GM21528 (cell line): ENCODE data around the gene AP3B1.

Experiments used
- ATAC-seq: cut with Tn5 transposase; IDR thresholded peaks from one replicate; pipeline ENCODE4 v1.9.1; 2021; ENCODE audit warnings: mild to moderate bottlenecking, moderate library complexity; ENCODE audit not compliant: unreplicated experiment, low FRiP score

AP3B1 gene

GRCh38 chr5:78294248-78295034 is at the start of gene AP3B1:
Gene AP3B1, minus strand, starts transcription at chr5:78294698. Its CDS starts 119 bp downstream, at chr5:78294579.
- ATAC-seq: peak; percentile 86

- no peak for ATAC-seq
These were observed 46.9 kb upstream of the AP3B1 start for GRCh38 chr5:78341440-78341839.

GRCh38 chr5:78339617-78340436 is 45.3 kb upstream of the AP3B1 start:
- ATAC-seq: no peak

GRCh38 chr5:78336698-78337097 is 42.2 kb upstream of the AP3B1 start:
- no peak for ATAC-seq

- ATAC-seq: no peak
These were observed 41.5 kb upstream of the AP3B1 start for GRCh38 chr5:78335976-78336375.

GRCh38 chr5:78334811-78335210 is 40.3 kb upstream of the AP3B1 start:
- ATAC-seq: no peak

- ATAC-seq: no peak
These were observed 37.1 kb upstream of the AP3B1 start for GRCh38 chr5:78331523-78332080.

- no peak for ATAC-seq
These were observed 34.2 kb upstream of the AP3B1 start for GRCh38 chr5:78328585-78329173.

- ATAC-seq: no peak
These were observed 33.4 kb upstream of the AP3B1 start for GRCh38 chr5:78327761-78328510.

GRCh38 chr5:78326930-78327329 is 32.4 kb upstream of the AP3B1 start:
- no peak for ATAC-seq

GRCh38 chr5:78323241-78323640 is 28.7 kb upstream of the AP3B1 start:
- no peak for ATAC-seq

GRCh38 chr5:78320401-78320800 is 25.9 kb upstream of the AP3B1 start:
- ATAC-seq: no peak

GRCh38 chr5:78318337-78318736 is 23.8 kb upstream of the AP3B1 start:
- no peak for ATAC-seq

GRCh38 chr5:78317515-78317914 is 23.0 kb upstream of the AP3B1 start:
- ATAC-seq: no peak

- ATAC-seq: no peak
These were observed 14.2 kb upstream of the AP3B1 start for GRCh38 chr5:78308703-78309102.

- no peak for ATAC-seq
These were observed 6.1 kb upstream of the AP3B1 start for GRCh38 chr5:78300464-78301045.

GRCh38 chr5:78295035-78295961 is 800 bp upstream of the AP3B1 start:
- peak; percentile 16 for ATAC-seq

GRCh38 chr5:78293851-78294247 is 649 bp downstream of the AP3B1 start:
- ATAC-seq: no peak

GRCh38 chr5:78291687-78292086 is 2.8 kb downstream of the AP3B1 start:
- ATAC-seq: no peak
